Skeletal muscle cell (primary cell): ENCODE data around the gene PRKN.

Source experiments
- DNase-seq: peaks from one replicate; pipeline ENCODE4 v3.0.0-alpha.2; 2010; ENCODE audit warnings: low read depth
- H3K4me3 ChIP-seq: 2 replicates; pipeline ENCODE4 v1.5.1; 2011; ENCODE audit warnings: low read depth, mild to moderate bottlenecking, control low read depth, low read length, moderate library complexity

PRKN gene

GRCh38 chr6:161796681-161797080 lies 930.9 kb downstream of the PRKN start:
- no peak for DNase-seq
- H3K4me3 ChIP-seq, result no peak overlapping the region

- no peak for DNase-seq
Measured at GRCh38 chr6:161792851-161793493, 934.6 kb downstream of the PRKN start.

DNA sequence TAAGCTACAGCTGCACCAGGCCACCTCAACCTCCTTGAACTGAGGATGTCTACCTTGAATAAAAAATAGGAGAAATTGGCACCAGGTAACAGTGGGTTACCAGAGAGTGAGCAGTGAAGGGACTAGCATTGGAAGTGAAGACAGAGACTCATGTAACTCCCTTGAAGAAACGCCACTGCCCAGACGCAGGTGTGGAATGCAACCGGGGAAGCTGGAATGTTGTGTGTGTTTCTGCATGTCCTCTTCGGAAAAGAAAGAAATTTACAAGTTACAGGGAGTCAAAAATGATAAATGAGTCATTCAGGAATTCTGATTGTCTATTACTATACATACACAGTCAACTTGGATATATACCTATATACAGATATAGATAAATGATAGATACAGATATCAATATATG lies 939.0 kb downstream of the PRKN start:
- H3K4me3 ChIP-seq, result no peak overlapping the region
- DNase-seq, result no peak

More at GRCh38 chr6:161792851-161793493, 934.6 kb downstream of the PRKN start:
- H3K4me3 ChIP-seq, result no peak overlapping the region

DNA sequence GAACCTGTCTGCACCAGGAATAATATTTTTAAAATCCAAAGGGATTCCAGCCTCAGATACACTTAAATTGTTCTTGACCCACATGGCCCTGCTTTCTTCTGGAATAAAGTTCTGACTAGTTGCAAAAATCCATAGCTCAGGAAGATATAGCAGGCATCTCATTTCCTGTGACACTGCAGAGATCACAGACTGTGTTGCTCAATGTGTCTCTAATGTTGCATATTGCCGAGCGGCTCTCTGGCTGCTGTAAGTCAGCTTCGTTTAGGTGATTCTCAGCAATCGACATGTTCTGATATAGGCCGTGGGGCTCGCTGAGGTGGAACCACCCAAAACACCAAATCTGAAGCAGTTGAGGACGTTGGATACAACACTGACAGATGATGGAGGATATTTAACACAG lies 955.4 kb downstream of the PRKN start:
- no peak for DNase-seq
- H3K4me3 ChIP-seq, result no peak overlapping the region

DNA sequence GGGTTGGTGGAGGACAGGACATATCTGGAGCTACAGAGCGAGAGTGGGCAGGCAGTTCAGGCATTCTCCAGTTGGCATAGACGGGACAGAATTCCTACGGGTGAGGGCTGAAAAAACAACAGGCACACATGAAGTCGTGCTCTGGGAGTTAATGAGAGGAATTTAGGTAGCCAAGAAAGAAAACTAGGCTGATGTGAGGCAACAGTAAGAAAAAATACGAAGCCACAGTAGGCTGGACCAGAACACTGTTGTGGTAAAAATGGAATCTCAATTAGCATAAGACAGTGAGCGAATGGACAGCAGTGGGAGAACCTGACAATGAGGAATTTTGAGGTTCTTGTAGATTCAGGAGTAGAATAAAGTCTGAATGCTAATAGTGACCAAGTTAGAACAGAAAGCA lies 965.6 kb downstream of the PRKN start:
- no peak overlapping the region for H3K4me3 ChIP-seq
- DNase-seq, result no peak

DNA sequence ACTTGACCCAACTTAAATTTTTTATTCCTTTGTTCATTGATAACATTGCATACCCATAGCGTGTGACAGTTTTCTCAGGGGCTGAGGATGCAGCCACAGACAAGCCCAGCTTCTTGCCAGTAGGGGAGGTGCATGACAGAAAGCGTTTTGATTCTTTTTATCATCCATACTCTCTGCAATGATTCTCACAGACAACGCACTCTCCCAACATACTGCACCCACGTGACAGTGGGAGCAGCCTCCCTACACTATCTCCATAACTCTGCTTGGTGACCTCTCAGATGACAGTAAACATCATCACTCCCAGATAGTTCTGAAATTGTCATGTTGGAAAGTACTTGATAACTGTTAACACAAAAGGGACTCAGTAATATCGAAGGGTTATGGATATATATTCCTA lies 972.5 kb downstream of the PRKN start:
- no peak for DNase-seq
- no peak overlapping the region for H3K4me3 ChIP-seq

- no peak overlapping the region for H3K4me3 ChIP-seq
- DNase-seq, result no peak
Measured at GRCh38 chr6:161750686-161751085, 976.9 kb downstream of the PRKN start.

GRCh38 chr6:161749576-161749975 lies 978.0 kb downstream of the PRKN start:
- no peak for DNase-seq
- H3K4me3 ChIP-seq, result no peak overlapping the region

- no peak for DNase-seq
- H3K4me3 ChIP-seq, result no peak overlapping the region
Measured at GRCh38 chr6:161748535-161749416, 978.8 kb downstream of the PRKN start.

DNA sequence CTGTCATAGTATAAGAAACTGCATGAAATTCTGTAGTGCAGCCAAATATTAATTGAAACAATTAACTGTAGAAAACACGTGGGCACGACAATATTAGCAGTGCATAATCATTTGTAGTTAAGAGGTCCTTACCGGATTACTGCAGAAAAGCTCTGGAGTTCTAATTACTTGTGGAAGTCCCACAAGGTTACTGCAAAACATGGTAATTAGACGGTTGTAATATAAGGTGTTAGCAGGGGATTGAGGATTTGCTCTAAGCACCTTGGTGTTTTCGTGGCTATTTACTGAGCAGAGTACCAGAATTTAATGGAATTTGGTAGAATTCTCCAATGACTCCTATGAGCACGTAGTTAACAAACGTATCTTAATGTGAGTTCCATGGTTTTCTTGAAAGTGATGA lies 980.1 kb downstream of the PRKN start:
- no peak overlapping the region for H3K4me3 ChIP-seq
- DNase-seq, result no peak

- no peak for DNase-seq
- no peak overlapping the region for H3K4me3 ChIP-seq
Measured at GRCh38 chr6:161745594-161746141, 981.9 kb downstream of the PRKN start.

DNA sequence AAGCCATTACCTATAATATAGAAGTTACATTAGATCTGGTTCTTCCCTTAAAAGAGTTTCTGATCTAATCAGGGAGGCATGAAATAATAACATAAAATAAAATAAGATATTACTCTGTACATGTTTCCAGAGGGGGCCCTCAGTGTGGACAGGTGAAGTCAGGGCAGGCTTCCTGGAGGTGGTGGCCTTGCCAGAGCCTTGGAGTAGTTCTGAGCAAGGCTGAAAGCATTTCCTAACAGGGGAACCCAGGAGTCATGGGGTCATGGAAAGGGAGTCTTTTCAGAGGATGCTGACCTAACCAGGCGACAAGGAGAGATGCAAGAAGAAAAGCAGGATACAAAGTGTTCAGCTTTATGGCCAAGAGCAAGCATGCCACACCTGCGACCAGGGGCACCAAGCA lies 982.4 kb downstream of the PRKN start:
- no peak overlapping the region for H3K4me3 ChIP-seq
- no peak for DNase-seq

DNA sequence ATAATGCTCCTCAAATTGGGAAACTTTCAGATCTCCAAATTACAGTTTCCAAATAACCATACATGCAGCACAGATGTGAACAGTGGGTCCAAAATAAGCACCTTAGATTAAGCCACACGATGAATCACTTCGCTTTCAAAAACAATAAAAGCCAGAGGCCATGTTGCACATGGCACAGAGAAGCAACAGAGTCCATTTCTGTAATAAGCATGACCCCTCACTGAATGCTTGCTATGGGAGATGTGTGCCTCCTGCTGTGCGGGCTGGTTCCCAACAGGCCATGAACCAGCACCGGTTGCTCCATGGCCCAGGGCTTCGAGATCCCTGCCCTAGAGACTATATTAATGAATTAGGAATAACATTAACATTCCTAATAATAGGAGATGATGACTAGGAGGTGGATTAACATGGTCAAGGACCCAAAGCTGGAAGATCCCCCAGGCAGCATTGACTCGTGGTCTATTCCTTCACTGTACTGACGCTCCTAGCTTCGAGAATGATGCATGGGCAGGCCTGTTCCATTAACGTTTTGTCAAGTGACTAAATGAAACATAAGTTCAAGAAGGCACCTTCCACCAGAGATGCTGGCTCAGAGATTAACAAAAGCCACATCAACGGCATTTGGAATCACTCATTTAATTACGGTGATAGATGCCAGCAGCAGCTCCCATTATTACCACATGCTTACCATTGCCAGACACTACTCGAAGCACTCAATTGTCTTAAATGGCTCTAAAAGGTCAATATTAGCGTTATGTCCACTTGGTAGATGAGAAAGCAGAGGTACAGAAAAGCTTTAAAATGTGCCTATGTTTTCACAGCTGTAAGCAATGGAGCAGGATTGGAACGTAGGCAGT lies 983.1 kb downstream of the PRKN start:
- H3K4me3 ChIP-seq, result no peak overlapping the region
- no peak for DNase-seq

GRCh38 chr6:161743509-161744178 lies 983.9 kb downstream of the PRKN start:
- DNase-seq, result no peak
- no peak overlapping the region for H3K4me3 ChIP-seq

GRCh38 chr6:161740486-161740885 lies 987.1 kb downstream of the PRKN start:
- H3K4me3 ChIP-seq, result no peak overlapping the region
- peak; percentile 8 for DNase-seq

DNA sequence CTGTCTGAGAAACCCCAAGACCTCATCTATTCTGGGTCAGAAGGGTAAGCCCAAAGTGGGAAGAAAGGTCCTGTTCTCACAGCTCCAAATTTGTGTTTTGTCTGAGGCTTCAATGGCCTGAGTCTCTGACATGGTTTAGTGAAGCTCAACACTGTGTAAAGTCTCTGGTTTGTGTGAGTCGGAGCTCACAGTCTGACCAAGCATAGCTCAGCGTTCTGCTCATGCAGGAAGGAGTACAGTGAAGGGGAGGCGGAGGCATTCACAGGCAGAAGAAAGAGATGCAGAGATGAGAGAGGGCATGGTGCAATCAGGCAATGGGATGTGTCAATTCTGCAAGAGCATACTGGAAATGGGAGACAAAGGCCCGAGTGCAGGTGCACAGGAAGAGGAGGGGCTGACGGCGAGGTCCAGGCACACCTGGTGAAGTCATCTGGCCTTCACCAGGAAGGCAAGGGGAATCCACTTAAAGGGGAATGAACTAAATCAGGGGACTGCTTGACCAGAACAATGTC lies 990.7 kb downstream of the PRKN start:
- no peak overlapping the region for H3K4me3 ChIP-seq
- no peak for DNase-seq

- DNase-seq, result no peak
- H3K4me3 ChIP-seq, result no peak overlapping the region
Measured at GRCh38 chr6:161736326-161736725, 991.2 kb downstream of the PRKN start.

DNA sequence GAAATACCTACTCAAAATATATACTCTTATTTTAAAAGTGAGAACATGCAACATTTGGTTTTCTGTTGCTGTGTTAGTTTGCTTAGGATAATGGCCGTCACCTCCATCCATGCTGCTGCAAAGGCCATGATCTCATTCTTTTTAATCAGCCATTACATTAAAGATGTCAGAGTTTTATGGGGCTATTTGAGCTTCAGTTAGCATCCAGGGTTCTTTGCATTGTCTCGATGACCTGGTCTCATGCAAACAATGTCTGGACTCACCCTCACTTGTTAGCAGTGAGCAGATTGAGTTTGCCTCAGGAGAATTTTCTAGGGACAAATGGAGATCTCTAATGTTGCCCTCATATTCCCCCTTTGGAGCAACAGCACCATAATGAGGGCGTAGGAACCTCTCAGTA lies 995.0 kb downstream of the PRKN start:
- DNase-seq, result no peak

More for the DNA sequence above, 995.0 kb downstream of the PRKN start:
- H3K4me3 ChIP-seq, result no peak overlapping the region
